ENCODE data around the gene ARHGEF16. TPM values are rescaled to one million over a fixed set of nuclear protein-coding genes. Genes with fewer than 3 reads are reported as not detected.

Gene ARHGEF16
- total RNA-seq, 1 experiment from 2014 or later = 25.1 TPM

- BruUV-seq (replicated peaks) = no TSS peak
- Histone ChIP-seq H3K27me3 (ENCODE audit: insufficient read depth, low read depth) (no peaks in the 10 kb centered on the region), H3K4me3 (no peak overlapping the region), H3K4me2 (no peak overlapping the region), H3F3A (ENCODE audit: insufficient read depth, low read depth) (peaks cover 11% of the 10 kb centered on the region; the same call in 1 of the 2 replicates), H3K36me3 (ENCODE audit: low read depth) (no peaks in the 10 kb centered on the region), H3K9me3 (ENCODE audit: insufficient read depth, low read depth) (no peaks in the 10 kb centered on the region), H4K20me1 (ENCODE audit: insufficient read depth) (peaks cover 3% of the 10 kb centered on the region), H3K79me2 (ENCODE audit: low read depth) (no peaks in the 10 kb centered on the region), H3K27ac (no peak overlapping the region), H3K9me2 (ENCODE audit: insufficient read depth) (no peaks in the 10 kb centered on the region), H2AFZ (no peak overlapping the region), H3K4me1 (replicated peaks; ENCODE audit: insufficient read depth) (peaks cover 19% of the 10 kb centered on the region)
- CTCF ChIA-PET = no interaction called here
- intact Hi-C loops (cut with micrococcal nuclease; ENCODE audit: unreplicated experiment) = no loop called here
- TF ChIP-seq, protein P1, sequence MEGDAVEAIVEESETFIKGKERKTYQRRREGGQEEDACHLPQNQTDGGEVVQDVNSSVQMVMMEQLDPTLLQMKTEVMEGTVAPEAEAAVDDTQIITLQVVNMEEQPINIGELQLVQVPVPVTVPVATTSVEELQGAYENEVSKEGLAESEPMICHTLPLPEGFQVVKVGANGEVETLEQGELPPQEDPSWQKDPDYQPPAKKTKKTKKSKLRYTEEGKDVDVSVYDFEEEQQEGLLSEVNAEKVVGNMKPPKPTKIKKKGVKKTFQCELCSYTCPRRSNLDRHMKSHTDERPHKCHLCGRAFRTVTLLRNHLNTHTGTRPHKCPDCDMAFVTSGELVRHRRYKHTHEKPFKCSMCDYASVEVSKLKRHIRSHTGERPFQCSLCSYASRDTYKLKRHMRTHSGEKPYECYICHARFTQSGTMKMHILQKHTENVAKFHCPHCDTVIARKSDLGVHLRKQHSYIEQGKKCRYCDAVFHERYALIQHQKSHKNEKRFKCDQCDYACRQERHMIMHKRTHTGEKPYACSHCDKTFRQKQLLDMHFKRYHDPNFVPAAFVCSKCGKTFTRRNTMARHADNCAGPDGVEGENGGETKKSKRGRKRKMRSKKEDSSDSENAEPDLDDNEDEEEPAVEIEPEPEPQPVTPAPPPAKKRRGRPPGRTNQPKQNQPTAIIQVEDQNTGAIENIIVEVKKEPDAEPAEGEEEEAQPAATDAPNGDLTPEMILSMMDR (conservative IDR thresholded peaks at IDR 0.05) = no peak
- TF ChIP-seq EZH2 (IDR thresholded peaks at IDR 0.05; ENCODE audit: low read depth) = no peak
- POLR2A ChIA-PET (ENCODE audit: unreplicated experiment) = no interaction called here
- no peak for DNase-seq
These were observed 54.4 kb downstream of the ARHGEF16 start for GRCh38 chr1:3508757-3509415.

- Histone ChIP-seq H3K9me2 (ENCODE audit: insufficient read depth) (no peaks in the 10 kb centered on the region), H3K27me3 (ENCODE audit: insufficient read depth, low read depth) (no peaks in the 10 kb centered on the region), H3K36me3 (ENCODE audit: low read depth) (no peaks in the 10 kb centered on the region), H3K79me2 (ENCODE audit: low read depth) (no peaks in the 10 kb centered on the region), H3F3A (ENCODE audit: insufficient read depth, low read depth) (peaks cover 6% of the 10 kb centered on the region; the same call in 1 of the 2 replicates), H3K4me3 (no peak overlapping the region), H4K20me1 (ENCODE audit: insufficient read depth) (peaks cover 3% of the 10 kb centered on the region), H2AFZ (no peak overlapping the region), H3K9me3 (ENCODE audit: insufficient read depth, low read depth) (no peaks in the 10 kb centered on the region), H3K4me1 (replicated peaks; ENCODE audit: insufficient read depth) (peaks cover 12% of the 10 kb centered on the region), H3K4me2 (no peak overlapping the region), H3K27ac (no peak overlapping the region)
- CTCF ChIA-PET = no interaction called here
- POLR2A ChIA-PET (ENCODE audit: unreplicated experiment) = no interaction called here
- intact Hi-C loops (cut with micrococcal nuclease; ENCODE audit: unreplicated experiment) = no loop called here
- no TSS peak for BruUV-seq (replicated peaks)
- TF ChIP-seq, protein P1 (conservative IDR thresholded peaks at IDR 0.05) = no peak
- DNase-seq = no peak
These were observed 55.3 kb downstream of the ARHGEF16 start for GRCh38 chr1:3509721-3510120.

DNA sequence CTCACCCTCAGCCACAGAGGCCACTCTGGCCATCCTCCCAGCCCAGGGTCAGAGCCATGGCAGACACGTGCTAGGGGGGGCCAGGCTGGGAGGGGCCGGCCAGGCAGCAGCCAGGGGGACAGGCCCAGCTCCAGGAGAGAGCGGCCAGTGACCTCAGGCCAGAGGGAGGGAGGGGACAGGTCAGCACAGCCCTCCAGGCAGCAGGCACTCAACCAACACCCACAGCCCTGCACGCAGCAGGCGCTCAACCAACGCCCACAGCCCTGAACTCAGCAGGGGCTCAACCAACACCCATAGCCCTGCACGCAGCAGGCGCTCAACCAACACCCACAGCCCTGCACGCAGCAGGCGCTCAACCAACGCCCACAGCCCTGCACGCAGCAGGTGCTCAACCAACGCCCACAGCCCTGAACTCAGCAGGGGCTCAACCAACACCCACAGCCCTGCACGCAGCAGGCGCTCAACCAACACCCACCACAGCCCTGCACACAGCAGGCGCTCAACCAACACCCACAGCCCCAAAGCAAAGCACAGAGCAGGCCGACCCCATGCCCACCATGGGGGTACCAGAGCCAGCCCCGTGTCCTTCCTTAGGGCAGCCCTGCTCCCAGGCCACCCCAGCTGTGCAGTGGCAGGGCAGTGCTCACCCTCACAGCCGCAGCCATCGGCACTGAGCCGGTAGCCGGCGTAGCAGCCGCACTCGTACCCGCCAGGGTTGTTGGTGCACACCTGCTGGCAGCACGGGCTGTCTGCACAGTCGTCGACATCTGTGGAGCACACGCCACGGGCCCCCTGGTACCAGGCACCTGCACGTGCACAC, 55.9 kb downstream of the ARHGEF16 start:
- peak in 1 of 2 experiments; percentile 58 for DNase-seq
- no peak overlapping the region for H3K4me3 ChIP-seq
- H2AFZ ChIP-seq = no peak overlapping the region
- CTCF ChIA-PET = no interaction called here
- peaks cover 3% of the 10 kb centered on the region for H4K20me1 ChIP-seq (ENCODE audit: insufficient read depth)
- TF ChIP-seq, protein P1 (conservative IDR thresholded peaks at IDR 0.05) = no peak
- TF ChIP-seq EZH2 (IDR thresholded peaks at IDR 0.05; ENCODE audit: low read depth) = no peak
- no peak overlapping the region for H3K4me2 ChIP-seq
- no peaks in the 10 kb centered on the region for H3K9me3 ChIP-seq (ENCODE audit: insufficient read depth, low read depth)
- intact Hi-C loops (cut with micrococcal nuclease; ENCODE audit: unreplicated experiment) = no loop called here
- H3K27ac ChIP-seq = no peak overlapping the region
- BruUV-seq (replicated peaks) = no TSS peak
- no peaks in the 10 kb centered on the region for H3K27me3 ChIP-seq (ENCODE audit: insufficient read depth, low read depth)
- H3K36me3 ChIP-seq (ENCODE audit: low read depth) = no peaks in the 10 kb centered on the region
- POLR2A ChIA-PET (ENCODE audit: unreplicated experiment) = no interaction called here
- no peaks in the 10 kb centered on the region for H3K79me2 ChIP-seq (ENCODE audit: low read depth)
- no peaks in the 10 kb centered on the region for H3K9me2 ChIP-seq (ENCODE audit: insufficient read depth)
- peaks cover under 1% of the 10 kb centered on the region; the same call in 1 of the 2 replicates for H3F3A ChIP-seq (ENCODE audit: insufficient read depth, low read depth)
- peaks cover 6% of the 10 kb centered on the region for H3K4me1 ChIP-seq (replicated peaks; ENCODE audit: insufficient read depth)

Data from PC-9 (cell line).